K562 (cell line): ENCODE measurements around the gene GGNBP2. TPM values are rescaled to one million over a fixed set of nuclear protein-coding genes. Genes with fewer than 3 reads are reported as not detected.

Experiments
- JUND ChIP-seq, 2 experiments: IDR thresholded peaks; 2 replicates in 1 of 2; 3 replicates in 1 of 2; pipeline ENCODE4 v1.6.1; 2011; ENCODE audit warnings: borderline replicate concordance in 2 of 2, low read depth in 2 of 2, low read length in 2 of 2, improper control_type of control experiment in 1 of 2, missing biosample characterization in 1 of 2, missing genetic modification characterization in 1 of 2, missing genetic modification reagents in 1 of 2
- L3MBTL2 ChIP-seq: fragments of 450-650 bp; IDR thresholded peaks from 2 replicates; pipeline ENCODE4 v1.6.1; 2016; ENCODE audit warnings: mild to moderate bottlenecking, moderate library complexity
- SMAD4 ChIP-seq: fragments of 250-450 bp; sonication (Bioruptor Pico); conservative IDR thresholded peaks from 2 replicates; pipeline ENCODE4 v1.8.0; 2021; ENCODE audit warnings: inconsistent platforms, mild to moderate bottlenecking, moderate library complexity
- SMARCE1 ChIP-seq: fragments of 450-650 bp; IDR thresholded peaks from 2 replicates; pipeline ENCODE4 v1.7.1; 2016; ENCODE audit warnings: mild to moderate bottlenecking
- TAF15 ChIP-seq: fragments of 200-400 bp; formaldehyde crosslinking; IDR thresholded peaks from 2 replicates; pipeline ENCODE4 v1.6.1; 2017; ENCODE audit warnings: mild to moderate bottlenecking, low read depth, low read length, moderate library complexity
- ZNF253 ChIP-seq: fragments of 250-450 bp; sonication (Bioruptor Pico); conservative IDR thresholded peaks from 2 replicates; pipeline ENCODE4 v1.6.1; 2021; ENCODE audit warnings: mild to moderate bottlenecking
- ZNF263 ChIP-seq: sonication (generic); formaldehyde crosslinking; IDR thresholded peaks from 2 replicates; pipeline ENCODE4 v1.8.0; 2022; ENCODE audit warnings: mild to moderate bottlenecking, missing genetic modification reagents, borderline replicate concordance
- ZNF79 ChIP-seq: fragments of 250-450 bp; sonication (Bioruptor Pico); IDR thresholded peaks from 2 replicates; pipeline ENCODE4 v1.4.0; 2020; ENCODE audit warnings: low read depth, mild to moderate bottlenecking, moderate library complexity
- polyA plus RNA-seq, 8 experiments: library from polyadenylated mRNA; depleted of rRNA in 4 of 8; stranded (reverse) in 5 of 8; unstranded in 3 of 8; fragments of >200 nt; fragmentation: Nextera tagmentation in 2 of 8; fragmentation: Illumina TruSeq in 1 of 8; extraction: Ambion mirVana in 2 of 8; extraction: Trizol in 1 of 8; gene quantifications; 2 replicates each; pipeline versions ENCODE4 v1.2.1 to v1.2.3, GENCODE V29; 2011 to 2014; ENCODE audit warnings: inconsistent platforms in 1 of 8, missing spikeins in 1 of 8
- total RNA-seq, 7 experiments: library from RNA; depleted of rRNA in 6 of 7; stranded (reverse); fragments of >200 nt in 6 of 7; fragmentation: Illumina TruSeq in 2 of 7; extraction: Trizol in 2 of 7; gene quantifications; 2 replicates each; pipeline versions ENCODE4 v1.2.1 to v1.2.3, GENCODE V29; 2011 to 2021; ENCODE audit warnings: low replicate concordance in 1 of 7
- TF ChIP-seq, protein P1 (sequence below): fragments of 450-650 bp; IDR thresholded peaks from 2 replicates; pipeline ENCODE4 v1.6.1; 2016; ENCODE audit warnings: low read depth, mild to moderate bottlenecking, moderate library complexity
- TF ChIP-seq, protein P2 (sequence below), 2 experiments: fragments of 450-650 bp in 1 of 2; sonication (generic) in 1 of 2; formaldehyde crosslinking in 1 of 2; IDR thresholded peaks; 2 replicates each; pipeline versions ENCODE4 v1.7.1 to v1.9.0; 2016 to 2022; ENCODE audit warnings: inconsistent platforms in 1 of 2, mild to moderate bottlenecking in 1 of 2, missing genetic modification reagents in 1 of 2
- TF ChIP-seq, protein P3 (sequence below), 2 experiments: IDR thresholded peaks; 2 replicates each; pipeline ENCODE4 v1.6.1; 2012; ENCODE audit warnings: improper control_type of control experiment in 2 of 2, low read depth in 2 of 2, low read length in 2 of 2, borderline replicate concordance in 1 of 2
- TF ChIP-seq, protein P4 (sequence below): sonication (generic); formaldehyde crosslinking; IDR thresholded peaks from 2 replicates; pipeline ENCODE4 v1.8.1; 2023; ENCODE audit warnings: mild to moderate bottlenecking, missing genetic modification reagents, moderate library complexity

GGNBP2 gene
- total and polyA plus RNA-seq, 9 of the 15 experiments (the other 6 are each of a cell fraction or from before 2014, with no cell fraction given): 35.7 to 96.6 (median 64.1) TPM

DNA sequence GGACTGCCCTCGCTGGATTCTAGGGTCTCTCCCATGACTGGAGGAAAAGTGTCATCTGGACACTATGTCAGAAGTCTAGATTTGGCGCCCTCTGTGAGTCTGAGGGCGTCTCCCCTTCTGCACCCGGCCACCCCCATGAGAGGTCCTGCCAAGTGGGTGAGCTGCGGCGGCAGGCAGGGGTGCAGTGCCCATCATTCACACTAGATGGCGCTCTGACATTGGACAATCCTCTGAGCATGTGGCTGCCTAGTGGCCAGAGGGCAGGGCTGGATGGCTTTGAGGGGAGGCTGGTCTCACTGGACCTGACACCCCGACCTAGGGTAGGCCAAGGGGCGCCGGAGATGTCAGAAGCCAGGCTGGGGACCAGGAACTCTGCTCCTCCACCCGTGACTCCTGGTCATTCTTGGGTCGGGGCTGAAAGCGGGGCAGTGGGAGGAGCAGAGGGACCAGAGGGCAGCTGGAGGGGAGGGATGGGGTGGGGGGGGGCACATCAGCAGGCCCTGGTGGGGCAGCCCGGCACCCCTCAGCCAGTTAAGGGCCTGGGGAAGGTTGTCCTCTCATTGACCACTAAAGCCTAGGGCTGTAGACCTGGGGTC, 84.6 kb downstream of the GGNBP2 start (continued):
- TF ChIP-seq, protein P1, sequence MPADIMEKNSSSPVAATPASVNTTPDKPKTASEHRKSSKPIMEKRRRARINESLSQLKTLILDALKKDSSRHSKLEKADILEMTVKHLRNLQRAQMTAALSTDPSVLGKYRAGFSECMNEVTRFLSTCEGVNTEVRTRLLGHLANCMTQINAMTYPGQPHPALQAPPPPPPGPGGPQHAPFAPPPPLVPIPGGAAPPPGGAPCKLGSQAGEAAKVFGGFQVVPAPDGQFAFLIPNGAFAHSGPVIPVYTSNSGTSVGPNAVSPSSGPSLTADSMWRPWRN: no peak
- TF ChIP-seq ZNF263 (no peak), L3MBTL2 (peak; percentile 47), SMAD4 (CRISPR knock-in tag) (no peak), TAF15 (no peak), SMARCE1 (no peak), ZNF253 (CRISPR knock-in tag) (no peak), ZNF79 (CRISPR knock-in tag) (no peak), JUND (IDR thresholded peaks at IDR 0.05; ENCODE audit: borderline replicate concordance, low read depth, low read length) (peak; percentile 26; the same call in 1 of the 2 replicates), JUND (tag; IDR thresholded peaks at IDR 0.05; ENCODE audit: borderline replicate concordance, low read depth, low read length) (no peak; the same call in 2 of the 3 replicates)
- TF ChIP-seq, protein P2, sequence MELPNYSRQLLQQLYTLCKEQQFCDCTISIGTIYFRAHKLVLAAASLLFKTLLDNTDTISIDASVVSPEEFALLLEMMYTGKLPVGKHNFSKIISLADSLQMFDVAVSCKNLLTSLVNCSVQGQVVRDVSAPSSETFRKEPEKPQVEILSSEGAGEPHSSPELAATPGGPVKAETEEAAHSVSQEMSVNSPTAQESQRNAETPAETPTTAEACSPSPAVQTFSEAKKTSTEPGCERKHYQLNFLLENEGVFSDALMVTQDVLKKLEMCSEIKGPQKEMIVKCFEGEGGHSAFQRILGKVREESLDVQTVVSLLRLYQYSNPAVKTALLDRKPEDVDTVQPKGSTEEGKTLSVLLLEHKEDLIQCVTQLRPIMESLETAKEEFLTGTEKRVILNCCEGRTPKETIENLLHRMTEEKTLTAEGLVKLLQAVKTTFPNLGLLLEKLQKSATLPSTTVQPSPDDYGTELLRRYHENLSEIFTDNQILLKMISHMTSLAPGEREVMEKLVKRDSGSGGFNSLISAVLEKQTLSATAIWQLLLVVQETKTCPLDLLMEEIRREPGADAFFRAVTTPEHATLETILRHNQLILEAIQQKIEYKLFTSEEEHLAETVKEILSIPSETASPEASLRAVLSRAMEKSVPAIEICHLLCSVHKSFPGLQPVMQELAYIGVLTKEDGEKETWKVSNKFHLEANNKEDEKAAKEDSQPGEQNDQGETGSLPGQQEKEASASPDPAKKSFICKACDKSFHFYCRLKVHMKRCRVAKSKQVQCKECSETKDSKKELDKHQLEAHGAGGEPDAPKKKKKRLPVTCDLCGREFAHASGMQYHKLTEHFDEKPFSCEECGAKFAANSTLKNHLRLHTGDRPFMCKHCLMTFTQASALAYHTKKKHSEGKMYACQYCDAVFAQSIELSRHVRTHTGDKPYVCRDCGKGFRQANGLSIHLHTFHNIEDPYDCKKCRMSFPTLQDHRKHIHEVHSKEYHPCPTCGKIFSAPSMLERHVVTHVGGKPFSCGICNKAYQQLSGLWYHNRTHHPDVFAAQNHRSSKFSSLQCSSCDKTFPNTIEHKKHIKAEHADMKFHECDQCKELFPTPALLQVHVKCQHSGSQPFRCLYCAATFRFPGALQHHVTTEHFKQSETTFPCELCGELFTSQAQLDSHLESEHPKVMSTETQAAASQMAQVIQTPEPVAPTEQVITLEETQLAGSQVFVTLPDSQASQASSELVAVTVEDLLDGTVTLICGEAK (IDR thresholded peaks at IDR 0.05): no peak
- TF ChIP-seq, protein P2 (CRISPR knock-in tag; IDR thresholded peaks at IDR 0.05): no peak
- TF ChIP-seq, protein P3, sequence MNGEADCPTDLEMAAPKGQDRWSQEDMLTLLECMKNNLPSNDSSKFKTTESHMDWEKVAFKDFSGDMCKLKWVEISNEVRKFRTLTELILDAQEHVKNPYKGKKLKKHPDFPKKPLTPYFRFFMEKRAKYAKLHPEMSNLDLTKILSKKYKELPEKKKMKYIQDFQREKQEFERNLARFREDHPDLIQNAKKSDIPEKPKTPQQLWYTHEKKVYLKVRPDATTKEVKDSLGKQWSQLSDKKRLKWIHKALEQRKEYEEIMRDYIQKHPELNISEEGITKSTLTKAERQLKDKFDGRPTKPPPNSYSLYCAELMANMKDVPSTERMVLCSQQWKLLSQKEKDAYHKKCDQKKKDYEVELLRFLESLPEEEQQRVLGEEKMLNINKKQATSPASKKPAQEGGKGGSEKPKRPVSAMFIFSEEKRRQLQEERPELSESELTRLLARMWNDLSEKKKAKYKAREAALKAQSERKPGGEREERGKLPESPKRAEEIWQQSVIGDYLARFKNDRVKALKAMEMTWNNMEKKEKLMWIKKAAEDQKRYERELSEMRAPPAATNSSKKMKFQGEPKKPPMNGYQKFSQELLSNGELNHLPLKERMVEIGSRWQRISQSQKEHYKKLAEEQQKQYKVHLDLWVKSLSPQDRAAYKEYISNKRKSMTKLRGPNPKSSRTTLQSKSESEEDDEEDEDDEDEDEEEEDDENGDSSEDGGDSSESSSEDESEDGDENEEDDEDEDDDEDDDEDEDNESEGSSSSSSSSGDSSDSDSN (IDR thresholded peaks at IDR 0.05; ENCODE audit: borderline replicate concordance in 1 of 2, low read depth in 2 of 2, low read length in 2 of 2): no peak
- TF ChIP-seq, protein P4, sequence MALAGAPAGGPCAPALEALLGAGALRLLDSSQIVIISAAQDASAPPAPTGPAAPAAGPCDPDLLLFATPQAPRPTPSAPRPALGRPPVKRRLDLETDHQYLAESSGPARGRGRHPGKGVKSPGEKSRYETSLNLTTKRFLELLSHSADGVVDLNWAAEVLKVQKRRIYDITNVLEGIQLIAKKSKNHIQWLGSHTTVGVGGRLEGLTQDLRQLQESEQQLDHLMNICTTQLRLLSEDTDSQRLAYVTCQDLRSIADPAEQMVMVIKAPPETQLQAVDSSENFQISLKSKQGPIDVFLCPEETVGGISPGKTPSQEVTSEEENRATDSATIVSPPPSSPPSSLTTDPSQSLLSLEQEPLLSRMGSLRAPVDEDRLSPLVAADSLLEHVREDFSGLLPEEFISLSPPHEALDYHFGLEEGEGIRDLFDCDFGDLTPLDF (CRISPR knock-in tag): no peak
